ENCODE data around the gene MYMK.

The MYMK gene

GRCh38 chr9:133538851-133539833 is 14.4 kb upstream of the MYMK start:
- peaks cover 93% of the 10 kb centered on the region for H3K27me3 ChIP-seq (ENCODE audit: insufficient read depth, low read depth)
- no peak overlapping the region for H3K27ac ChIP-seq
- H3K36me3 ChIP-seq (ENCODE audit: insufficient read depth), result no peaks in the 10 kb centered on the region
- H4K20me1 ChIP-seq (ENCODE audit: insufficient read depth), result no peaks in the 10 kb centered on the region
- H3K4me1 ChIP-seq (ENCODE audit: low read depth, poor library complexity, severe bottlenecking), result no peaks in the 10 kb centered on the region
- H3K4me2 ChIP-seq, result no peak overlapping the region
- TF ChIP-seq CTCF (conservative IDR thresholded peaks at IDR 0.05; ENCODE audit: low read depth, low read length), result no peak
- no peak overlapping the region for H2AFZ ChIP-seq (ENCODE audit: low read depth)
- no peak overlapping the region for H3K9ac ChIP-seq
- H3K4me3 ChIP-seq (IDR thresholded peaks at IDR 0.05; ENCODE audit: insufficient read depth, low read depth, low read length), result no peak overlapping the region
- no peaks in the 10 kb centered on the region for H3K79me2 ChIP-seq (ENCODE audit: insufficient read depth, low read depth)

- Histone ChIP-seq H3K4me1 (ENCODE audit: low read depth, poor library complexity, severe bottlenecking) (no peaks in the 10 kb centered on the region), H3K4me2 (no peak overlapping the region), H3K27me3 (ENCODE audit: insufficient read depth, low read depth) (peaks cover 93% of the 10 kb centered on the region), H4K20me1 (ENCODE audit: insufficient read depth) (no peaks in the 10 kb centered on the region), H3K79me2 (ENCODE audit: insufficient read depth, low read depth) (no peaks in the 10 kb centered on the region), H3K9ac (no peak overlapping the region), H3K4me3 (IDR thresholded peaks at IDR 0.05; ENCODE audit: insufficient read depth, low read depth, low read length) (no peak overlapping the region), H3K27ac (no peak overlapping the region), H2AFZ (ENCODE audit: low read depth) (no peak overlapping the region), H3K36me3 (ENCODE audit: insufficient read depth) (no peaks in the 10 kb centered on the region)
- no peak for TF ChIP-seq CTCF (conservative IDR thresholded peaks at IDR 0.05; ENCODE audit: low read depth, low read length)
These were observed 13.4 kb upstream of the MYMK start for GRCh38 chr9:133538176-133538575.

- H3K79me2 ChIP-seq (ENCODE audit: insufficient read depth, low read depth), result no peaks in the 10 kb centered on the region
- H3K9ac ChIP-seq, result no peak overlapping the region
- no peak overlapping the region for H3K4me2 ChIP-seq
- no peak for TF ChIP-seq CTCF (conservative IDR thresholded peaks at IDR 0.05; ENCODE audit: low read depth, low read length)
- peaks cover 92% of the 10 kb centered on the region for H3K27me3 ChIP-seq (ENCODE audit: insufficient read depth, low read depth)
- H3K36me3 ChIP-seq (ENCODE audit: insufficient read depth), result no peaks in the 10 kb centered on the region
- no peak overlapping the region for H3K27ac ChIP-seq
- no peak overlapping the region for H2AFZ ChIP-seq (ENCODE audit: low read depth)
- no peaks in the 10 kb centered on the region for H3K4me1 ChIP-seq (ENCODE audit: low read depth, poor library complexity, severe bottlenecking)
- H3K4me3 ChIP-seq (IDR thresholded peaks at IDR 0.05; ENCODE audit: insufficient read depth, low read depth, low read length), result no peak overlapping the region
- H4K20me1 ChIP-seq (ENCODE audit: insufficient read depth), result no peaks in the 10 kb centered on the region
These were observed 12.5 kb upstream of the MYMK start for GRCh38 chr9:133537257-133537656.

- no peak overlapping the region for H3K9ac ChIP-seq
- no peaks in the 10 kb centered on the region for H4K20me1 ChIP-seq (ENCODE audit: insufficient read depth)
- H3K79me2 ChIP-seq (ENCODE audit: insufficient read depth, low read depth), result no peaks in the 10 kb centered on the region
- H3K4me2 ChIP-seq, result no peak overlapping the region
- TF ChIP-seq CTCF (conservative IDR thresholded peaks at IDR 0.05; ENCODE audit: low read depth, low read length), result no peak
- H3K4me1 ChIP-seq (ENCODE audit: low read depth, poor library complexity, severe bottlenecking), result no peaks in the 10 kb centered on the region
- H3K4me3 ChIP-seq (IDR thresholded peaks at IDR 0.05; ENCODE audit: insufficient read depth, low read depth, low read length), result no peak overlapping the region
- no peak overlapping the region for H3K27ac ChIP-seq
- H3K36me3 ChIP-seq (ENCODE audit: insufficient read depth), result no peaks in the 10 kb centered on the region
- no peak overlapping the region for H2AFZ ChIP-seq (ENCODE audit: low read depth)
- peaks cover 92% of the 10 kb centered on the region for H3K27me3 ChIP-seq (ENCODE audit: insufficient read depth, low read depth)
These were observed 11.8 kb upstream of the MYMK start for GRCh38 chr9:133536536-133536935.
